Liver (tissue), 9 donors: ENCODE measurements around the gene CAVIN1. TPM values are rescaled to one million over a fixed set of nuclear protein-coding genes. Genes with fewer than 3 reads are reported as not detected.

Experiments
- DNase-seq: peaks from one replicate; pipeline ENCODE4 v3.0.0-alpha.2; 2017; ENCODE audit warnings: low spot score
- H3K27ac ChIP-seq, 2 donors: one replicate each; pipeline ENCODE4 v1.7.0; 2013; ENCODE audit warnings: inconsistent platforms in 2 of 2, low read length in 2 of 2, control low read depth in 1 of 2, low read depth in 1 of 2, mild to moderate bottlenecking in 1 of 2
- H3K27me3 ChIP-seq, 4 donors: one replicate each; pipeline versions ENCODE4 v1.6.1 to v1.7.0; 2013; ENCODE audit warnings: low read length in 3 of 4, inconsistent platforms in 1 of 4, mild to moderate bottlenecking in 1 of 4, moderate library complexity in 1 of 4; ENCODE audit not compliant: control insufficient read depth in 4 of 4, insufficient read depth in 4 of 4
- H3K36me3 ChIP-seq, 4 donors: one replicate each; pipeline versions ENCODE4 v1.6.1 to v1.7.0; 2013; ENCODE audit warnings: low read length in 3 of 4, mild to moderate bottlenecking in 3 of 4, low read depth in 1 of 4, moderate library complexity in 1 of 4; ENCODE audit not compliant: control insufficient read depth in 4 of 4, insufficient read depth in 3 of 4
- H3K4me1 ChIP-seq, 4 donors: one replicate each; pipeline versions ENCODE4 v1.6.1 to v1.7.0; 2013; ENCODE audit warnings: low read length in 3 of 4, mild to moderate bottlenecking in 3 of 4, moderate library complexity in 1 of 4; ENCODE audit not compliant: control insufficient read depth in 4 of 4, insufficient read depth in 4 of 4
- H3K4me3 ChIP-seq, 3 donors: one replicate each; pipeline versions ENCODE4 v1.6.1 to v1.7.0; 2013; ENCODE audit warnings: low read length in 3 of 3, control low read depth in 1 of 3, low read depth in 1 of 3, mild to moderate bottlenecking in 1 of 3
- H3K9ac ChIP-seq, 2 donors: one replicate each; pipeline ENCODE4 v1.7.0; 2013; ENCODE audit warnings: low read length in 2 of 2, mild to moderate bottlenecking in 2 of 2, moderate library complexity in 2 of 2, control low read depth in 1 of 2, low read depth in 1 of 2
- H3K9me3 ChIP-seq, 4 donors: one replicate each; pipeline versions ENCODE4 v1.6.1 to v1.7.0; 2013; ENCODE audit warnings: low read length in 3 of 4; ENCODE audit not compliant: control insufficient read depth in 4 of 4
- ATF3 ChIP-seq: IDR thresholded peaks from 2 replicates; pipeline ENCODE4 v1.6.1; 2016; ENCODE audit warnings: antibody characterized with exemption
- CTCF ChIP-seq: fragments of 150-350 bp; IDR thresholded peaks from 2 replicates; pipeline ENCODE4 v1.5.1; 2017; ENCODE audit warnings: improper control_type of control experiment, low read depth, low read length; ENCODE audit not compliant: missing input control
- EGR1 ChIP-seq, 2 donors: IDR thresholded peaks; 2 replicates each; pipeline ENCODE4 v1.6.1; 2016 to 2018; ENCODE audit warnings: antibody characterized with exemption in 2 of 2, low read depth in 2 of 2
- FOXA1 ChIP-seq: IDR thresholded peaks from 2 replicates; pipeline ENCODE4 v1.6.1; 2016; ENCODE audit warnings: antibody characterized with exemption
- FOXA2 ChIP-seq: IDR thresholded peaks from 2 replicates; pipeline ENCODE4 v1.6.1; 2016; ENCODE audit warnings: antibody characterized with exemption
- GABPA ChIP-seq, 2 donors: IDR thresholded peaks in 1 of 2; conservative IDR thresholded peaks in 1 of 2; 2 replicates each; pipeline ENCODE4 v1.6.1; 2016; ENCODE audit warnings: antibody characterized with exemption in 2 of 2, mild to moderate bottlenecking in 1 of 2, moderate library complexity in 1 of 2
- HNF4A ChIP-seq, 2 donors: conservative IDR thresholded peaks; 2 replicates each; pipeline ENCODE4 v1.6.1; 2016; ENCODE audit warnings: antibody characterized with exemption in 2 of 2, mild to moderate bottlenecking in 2 of 2
- HNF4G ChIP-seq: IDR thresholded peaks from 2 replicates; pipeline ENCODE4 v1.6.1; 2016; ENCODE audit warnings: antibody characterized with exemption
- JUND ChIP-seq, 2 donors: IDR thresholded peaks; 2 replicates each; pipeline ENCODE4 v1.6.1; 2016; ENCODE audit warnings: antibody characterized with exemption in 2 of 2
- MAX ChIP-seq: IDR thresholded peaks from 2 replicates; pipeline ENCODE4 v1.6.1; 2016; ENCODE audit warnings: antibody characterized with exemption
- NR2F2 ChIP-seq: IDR thresholded peaks from 2 replicates; pipeline ENCODE4 v1.6.1; 2016; ENCODE audit warnings: antibody characterized with exemption
- RAD21 ChIP-seq, 2 donors: IDR thresholded peaks; 2 replicates each; pipeline ENCODE4 v1.6.1; 2016; ENCODE audit warnings: antibody characterized with exemption in 2 of 2, mild to moderate bottlenecking in 2 of 2
- RXRA ChIP-seq, 2 donors: IDR thresholded peaks; 2 replicates each; pipeline ENCODE4 v1.6.1; 2017 to 2018; ENCODE audit warnings: antibody characterized with exemption in 2 of 2, mild to moderate bottlenecking in 1 of 2
- SP1 ChIP-seq: IDR thresholded peaks from 2 replicates; pipeline ENCODE4 v1.6.1; 2018; ENCODE audit warnings: antibody characterized with exemption, mild to moderate bottlenecking
- TAF1 ChIP-seq: conservative IDR thresholded peaks from 2 replicates; pipeline ENCODE4 v1.6.1; 2016; ENCODE audit warnings: antibody characterized with exemption, mild to moderate bottlenecking
- YY1 ChIP-seq: IDR thresholded peaks from 2 replicates; pipeline ENCODE4 v1.6.1; 2016; ENCODE audit warnings: antibody characterized with exemption, mild to moderate bottlenecking
- ZBTB33 ChIP-seq: IDR thresholded peaks from 2 replicates; pipeline ENCODE4 v1.6.1; 2016; ENCODE audit warnings: antibody characterized with exemption
- WGBS: extraction: QIAGEN DNeasy Blood & Tissue Kit; methylation state at CpG from one replicate; pipeline ENCODE4 v1.1.7; 2013; 5-methylcytosine and 5-hydroxymethylcytosine counted together
- polyA plus RNA-seq, 2 donors: library from polyadenylated mRNA; stranded (reverse) in 1 of 2; unstranded in 1 of 2; fragments of 200-250 nt in 1 of 2; fragments of >200 nt in 1 of 2; fragmentation: Nextera tagmentation in 1 of 2; extraction: Ambion mirVana in 1 of 2; gene quantifications; one replicate each; pipeline versions ENCODE4 v1.2.1 to v1.2.3, GENCODE V29; 2013 to 2015
- total RNA-seq, 2 donors: library from RNA; depleted of rRNA; stranded (reverse); fragments of >200 nt; gene quantifications; one replicate each; pipeline ENCODE4 v1.2.3, GENCODE V29; 2014
- TF ChIP-seq, protein P1 (sequence below): IDR thresholded peaks from 2 replicates; pipeline ENCODE4 v1.6.1; 2016; ENCODE audit warnings: antibody characterized with exemption, mild to moderate bottlenecking
- donor health status: healthy.
- donor health status: healthy.
- donor health status: healthy.
- donor health status: healthy.
- donor health status: healthy.

The CAVIN1 gene
- total and polyA plus RNA-seq, 4 donors, result 6.5 to 27.0 (median 14.4) TPM

DNA sequence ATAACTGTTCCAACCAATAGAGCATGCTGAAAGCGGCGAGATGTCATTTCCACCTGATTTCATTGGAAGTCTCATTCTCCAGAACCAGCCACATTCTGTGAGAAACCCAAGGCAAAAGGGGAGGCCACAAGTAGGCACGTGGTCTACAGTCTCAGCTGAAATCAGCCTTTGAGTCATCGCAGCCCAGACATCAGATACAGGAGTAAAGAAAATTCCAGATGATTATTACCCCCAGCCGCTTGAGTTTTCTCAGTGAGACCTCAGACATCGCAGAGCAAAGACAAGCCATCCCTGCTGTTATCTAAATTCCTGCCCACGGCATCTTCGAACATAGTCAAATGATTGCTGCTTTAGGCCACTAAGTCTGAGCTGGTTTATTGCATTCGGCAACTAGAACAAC lies 57.9 kb downstream of the CAVIN1 start:
- no peak overlapping the region for H3K27ac ChIP-seq

More for the DNA sequence above, 57.9 kb downstream of the CAVIN1 start:
- no peak for TF ChIP-seq FOXA2
- no peak for TF ChIP-seq HNF4G
- TF ChIP-seq MAX, result no peak
- TF ChIP-seq RXRA (IDR thresholded peaks at IDR 0.05), result no peak
- TF ChIP-seq JUND (IDR thresholded peaks at IDR 0.05), result no peak
- no peak for TF ChIP-seq NR2F2
- no peak for TF ChIP-seq SP1
- TF ChIP-seq CTCF, result no peak
- TF ChIP-seq EGR1 (IDR thresholded peaks at IDR 0.05; ENCODE audit: low read depth in 2 of 2), result no peak
- no peak for TF ChIP-seq HNF4A (conservative IDR thresholded peaks at IDR 0.05)
- no peak for TF ChIP-seq YY1
- TF ChIP-seq, protein P1, sequence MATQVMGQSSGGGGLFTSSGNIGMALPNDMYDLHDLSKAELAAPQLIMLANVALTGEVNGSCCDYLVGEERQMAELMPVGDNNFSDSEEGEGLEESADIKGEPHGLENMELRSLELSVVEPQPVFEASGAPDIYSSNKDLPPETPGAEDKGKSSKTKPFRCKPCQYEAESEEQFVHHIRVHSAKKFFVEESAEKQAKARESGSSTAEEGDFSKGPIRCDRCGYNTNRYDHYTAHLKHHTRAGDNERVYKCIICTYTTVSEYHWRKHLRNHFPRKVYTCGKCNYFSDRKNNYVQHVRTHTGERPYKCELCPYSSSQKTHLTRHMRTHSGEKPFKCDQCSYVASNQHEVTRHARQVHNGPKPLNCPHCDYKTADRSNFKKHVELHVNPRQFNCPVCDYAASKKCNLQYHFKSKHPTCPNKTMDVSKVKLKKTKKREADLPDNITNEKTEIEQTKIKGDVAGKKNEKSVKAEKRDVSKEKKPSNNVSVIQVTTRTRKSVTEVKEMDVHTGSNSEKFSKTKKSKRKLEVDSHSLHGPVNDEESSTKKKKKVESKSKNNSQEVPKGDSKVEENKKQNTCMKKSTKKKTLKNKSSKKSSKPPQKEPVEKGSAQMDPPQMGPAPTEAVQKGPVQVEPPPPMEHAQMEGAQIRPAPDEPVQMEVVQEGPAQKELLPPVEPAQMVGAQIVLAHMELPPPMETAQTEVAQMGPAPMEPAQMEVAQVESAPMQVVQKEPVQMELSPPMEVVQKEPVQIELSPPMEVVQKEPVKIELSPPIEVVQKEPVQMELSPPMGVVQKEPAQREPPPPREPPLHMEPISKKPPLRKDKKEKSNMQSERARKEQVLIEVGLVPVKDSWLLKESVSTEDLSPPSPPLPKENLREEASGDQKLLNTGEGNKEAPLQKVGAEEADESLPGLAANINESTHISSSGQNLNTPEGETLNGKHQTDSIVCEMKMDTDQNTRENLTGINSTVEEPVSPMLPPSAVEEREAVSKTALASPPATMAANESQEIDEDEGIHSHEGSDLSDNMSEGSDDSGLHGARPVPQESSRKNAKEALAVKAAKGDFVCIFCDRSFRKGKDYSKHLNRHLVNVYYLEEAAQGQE, result no peak
- TF ChIP-seq ATF3, result no peak
- no peak for TF ChIP-seq ZBTB33
- TF ChIP-seq FOXA1, result no peak
- no peak for TF ChIP-seq RAD21 (IDR thresholded peaks at IDR 0.05)
- no peak for TF ChIP-seq TAF1
- TF ChIP-seq GABPA (IDR thresholded peaks at IDR 0.05 in 1 of 2, conservative IDR thresholded peaks at IDR 0.05 in 1 of 2), result no peak
- Histone ChIP-seq H3K4me1 (peaks cover 16 to 44% (median 37%) of the 10 kb centered on the region in 4 donors), H3K27me3 (no peaks in the 10 kb centered on the region), H3K4me3 (no peak overlapping the region), H3K9ac (no peak overlapping the region), H3K36me3 (peaks cover 0 to 3% (median 0%) of the 10 kb centered on the region in 4 donors), H3K9me3 (no peaks in the 10 kb centered on the region)
- WGBS, result 87% methylated on average over 9 of the region's 9 CpGs
- no peak for DNase-seq
